OCI-LY1 (cell line): Measurements from ENCODE around the gene LIN9.
A peak's percentile ranks its signal among the peaks of the same experiment; 100 is the strongest.

Experiments used
- H2AFZ ChIP-seq: fragments of 200-600 bp; sonication (generic), shearing (Covaris generic); 2 replicates; pipeline ENCODE4 v1.6.0; 2014; ENCODE audit warnings: antibody characterized with exemption, mild to moderate bottlenecking, low read length
- H3F3A ChIP-seq: fragments of 200-600 bp; sonication (generic), shearing (Covaris generic); 2 replicates; pipeline ENCODE4 v1.6.0; 2014; ENCODE audit warnings: mild to moderate bottlenecking, antibody characterized with exemption, low read length, moderate library complexity; ENCODE audit not compliant: insufficient read depth
- H3K27ac ChIP-seq: fragments of 200-600 bp; sonication (generic); 2 replicates; pipeline ENCODE4 v1.5.1; 2014; ENCODE audit warnings: low read length, mixed run types, mild to moderate bottlenecking, low read depth; ENCODE audit not compliant: poor library complexity, severe bottlenecking
- H3K27me3 ChIP-seq: fragments of 200-600 bp; sonication (generic); 2 replicates; pipeline ENCODE4 v1.6.0; 2014; ENCODE audit warnings: antibody characterized with exemption, mild to moderate bottlenecking, low read length, moderate library complexity; ENCODE audit not compliant: insufficient read depth
- H3K36me3 ChIP-seq: fragments of 200-600 bp; sonication (generic); 2 replicates; pipeline ENCODE4 v1.6.1; 2014; ENCODE audit warnings: mild to moderate bottlenecking, antibody characterized with exemption, low read length, moderate library complexity, mixed read lengths; ENCODE audit not compliant: insufficient read depth
- H3K4me1 ChIP-seq: fragments of 200-600 bp; sonication (generic); 2 replicates; pipeline ENCODE4 v1.5.1; 2014; ENCODE audit warnings: mild to moderate bottlenecking, low read length, moderate library complexity; ENCODE audit not compliant: insufficient read depth, severe bottlenecking
- H3K4me2 ChIP-seq: fragments of 200-600 bp; sonication (generic), shearing (Covaris generic); 2 replicates; pipeline ENCODE4 v1.6.1; 2014; ENCODE audit warnings: low read length
- H3K4me3 ChIP-seq: fragments of 200-600 bp; sonication (generic); 2 replicates; pipeline ENCODE4 v1.5.1; 2014; ENCODE audit warnings: low read length, low read depth, mild to moderate bottlenecking, mixed read lengths; ENCODE audit not compliant: poor library complexity, severe bottlenecking
- H3K79me2 ChIP-seq: fragments of 200-600 bp; shearing (Covaris generic); 2 replicates; pipeline ENCODE4 v1.6.1; 2016; ENCODE audit warnings: mixed run types, low read length, mixed read lengths; ENCODE audit not compliant: insufficient read depth
- H3K9ac ChIP-seq: fragments of 200-600 bp; sonication (generic), shearing (Covaris generic); 2 replicates; pipeline ENCODE4 v1.6.1; 2014; ENCODE audit warnings: mild to moderate bottlenecking, low read length, mixed read lengths
- H3K9me2 ChIP-seq: fragments of 200-600 bp; sonication (generic), shearing (Covaris generic); 2 replicates; pipeline ENCODE4 v1.6.1; 2014; ENCODE audit warnings: low read depth, mild to moderate bottlenecking, low read length, mixed read lengths
- H3K9me3 ChIP-seq: fragments of 200-600 bp; shearing (Covaris generic); 2 replicates; pipeline ENCODE4 v1.6.1; 2014; ENCODE audit warnings: low read length, mixed read lengths
- H4K20me1 ChIP-seq: fragments of 200-600 bp; sonication (generic), shearing (Covaris generic); 2 replicates; pipeline ENCODE4 v1.6.0; 2016; ENCODE audit warnings: mild to moderate bottlenecking, low read length; ENCODE audit not compliant: insufficient read depth
- CTCF ChIP-seq: fragments of 200-600 bp; sonication (generic), shearing (Covaris generic); IDR thresholded peaks from 2 replicates; pipeline ENCODE4 v1.5.1; 2017; ENCODE audit warnings: mild to moderate bottlenecking, antibody characterized with exemption, low read length, moderate library complexity, mixed read lengths
- EZH2 ChIP-seq: fragments of 200-600 bp; sonication (generic), shearing (Covaris generic); IDR thresholded peaks from 2 replicates; pipeline ENCODE4 v1.8.0; 2017; ENCODE audit warnings: borderline replicate concordance, mixed run types, mild to moderate bottlenecking, antibody characterized with exemption, low read length, moderate library complexity, mixed read lengths

The LIN9 gene

GRCh38 chr1:226308166-226308722 is 720 bp downstream of the LIN9 start:
- H3K36me3 ChIP-seq = no peaks in the 10 kb centered on the region; the same call in 1 of the 2 replicates
- peak overlapping the region; percentile 50 for H3K27ac ChIP-seq
- no peaks in the 10 kb centered on the region for H4K20me1 ChIP-seq
- no peaks in the 10 kb centered on the region for H3K9me3 ChIP-seq
- peak overlapping the region; percentile 92 for H3K4me2 ChIP-seq
- TF ChIP-seq EZH2 (no peak), CTCF (no peak)
- H3K9ac ChIP-seq = peak overlapping the region; percentile 100
- no peaks in the 10 kb centered on the region for H3K27me3 ChIP-seq
- H3K9me2 ChIP-seq = no peaks in the 10 kb centered on the region
- H3K79me2 ChIP-seq = peaks cover 56% of the 10 kb centered on the region
- peak overlapping the region; percentile 99 for H3K4me3 ChIP-seq
- peaks cover 62% of the 10 kb centered on the region for H3K4me1 ChIP-seq
- 0 out of 2 replicates have a peak, but pooled peaks cover 1% of the 10 kb centered on the region for H3F3A ChIP-seq
- H2AFZ ChIP-seq = no peak overlapping the region

GRCh38 chr1:226306425-226306824 is 2.5 kb downstream of the LIN9 start:
- peak overlapping the region; percentile 72 for H3K27ac ChIP-seq
- H3K79me2 ChIP-seq = peaks cover 71% of the 10 kb centered on the region

GRCh38 chr1:226305184-226305583 is 3.8 kb downstream of the LIN9 start:
- H3K9me3 ChIP-seq = no peaks in the 10 kb centered on the region
- TF ChIP-seq EZH2 (no peak), CTCF (no peak)
- peak overlapping the region; percentile 38; the same call in 1 of the 2 replicates for H3K4me2 ChIP-seq
- H3F3A ChIP-seq = peaks cover 6% of the 10 kb centered on the region; the same call in 1 of the 2 replicates
- peaks cover 80% of the 10 kb centered on the region for H3K4me1 ChIP-seq
- H3K36me3 ChIP-seq = peaks cover 5% of the 10 kb centered on the region; the same call in 1 of the 2 replicates
- H3K27ac ChIP-seq = peak overlapping the region; percentile 72
- no peak overlapping the region for H3K4me3 ChIP-seq
- peaks cover 80% of the 10 kb centered on the region for H3K79me2 ChIP-seq
- no peak overlapping the region for H2AFZ ChIP-seq
- H4K20me1 ChIP-seq = no peaks in the 10 kb centered on the region
- H3K27me3 ChIP-seq = no peaks in the 10 kb centered on the region
- no peaks in the 10 kb centered on the region for H3K9me2 ChIP-seq
- H3K9ac ChIP-seq = peak overlapping the region; percentile 36; the same call in 1 of the 2 replicates

More at GRCh38 chr1:226306425-226306824, 2.5 kb downstream of the LIN9 start:
- Histone ChIP-seq H4K20me1 (no peaks in the 10 kb centered on the region), H3F3A (peaks cover 6% of the 10 kb centered on the region; the same call in 1 of the 2 replicates), H3K36me3 (no peaks in the 10 kb centered on the region), H3K4me1 (peaks cover 80% of the 10 kb centered on the region), H3K9ac (no peak overlapping the region), H3K4me3 (no peak overlapping the region), H3K9me3 (no peaks in the 10 kb centered on the region), H3K4me2 (peak overlapping the region; percentile 27; the same call in 1 of the 2 replicates), H3K9me2 (no peaks in the 10 kb centered on the region), H2AFZ (no peak overlapping the region), H3K27me3 (no peaks in the 10 kb centered on the region)
- TF ChIP-seq EZH2 (no peak), CTCF (no peak)
